HuH-7 (cell line): ENCODE measurements around the gene AGBL3.
"Not testable (repeated sequence)": the region's sequence is repeated elsewhere in the genome, so short reads cannot be mapped to it uniquely, and the experiment has no call there.

ENCODE experiments used
- DNase-seq: peaks from one replicate; pipeline ENCODE4 v3.0.0; 2011; ENCODE audit warnings: low spot score

The AGBL3 gene

GRCh38 chr7:134963036-134963435 lies 23.3 kb upstream of the AGBL3 start:
- no peak for DNase-seq

- no peak for DNase-seq
Measured at GRCh38 chr7:134966691-134967090, 19.6 kb upstream of the AGBL3 start.

GRCh38 chr7:134968110-134968509 lies 18.2 kb upstream of the AGBL3 start:
- no peak for DNase-seq

- not testable (repeated sequence) for DNase-seq
Measured at GRCh38 chr7:134981645-134982044, 4.7 kb upstream of the AGBL3 start.

GRCh38 chr7:134985894-134986362 lies 380 bp upstream of the AGBL3 start:
- no peak for DNase-seq

GRCh38 chr7:134988161-134988560 lies 1.9 kb downstream of the AGBL3 start:
- no peak for DNase-seq

GRCh38 chr7:134991469-134992339 lies 5.4 kb downstream of the AGBL3 start:
- peak; percentile 28 for DNase-seq

- DNase-seq = no peak
Measured at GRCh38 chr7:134992626-134993179, 6.4 kb downstream of the AGBL3 start.

GRCh38 chr7:134993877-134994456 lies 7.7 kb downstream of the AGBL3 start:
- DNase-seq = no peak

- no peak for DNase-seq
Measured at GRCh38 chr7:134995239-134996096, 9.2 kb downstream of the AGBL3 start.

- DNase-seq = no peak
Measured at GRCh38 chr7:134996097-134996550, 9.8 kb downstream of the AGBL3 start.

- DNase-seq = peak; percentile 39
Measured at GRCh38 chr7:134997214-134997885, 11.0 kb downstream of the AGBL3 start.

- no peak for DNase-seq
Measured at GRCh38 chr7:134999136-134999535, 12.8 kb downstream of the AGBL3 start.

- DNase-seq = no peak
Measured at GRCh38 chr7:135001390-135002165, 15.3 kb downstream of the AGBL3 start.

GRCh38 chr7:135012229-135012628 lies 25.9 kb downstream of the AGBL3 start:
- DNase-seq = no peak

- no peak for DNase-seq
Measured at GRCh38 chr7:135023622-135024021, 37.3 kb downstream of the AGBL3 start.

GRCh38 chr7:135035252-135035651 lies 48.9 kb downstream of the AGBL3 start:
- no peak for DNase-seq

GRCh38 chr7:135067017-135067416 lies 80.7 kb downstream of the AGBL3 start:
- DNase-seq = not testable (repeated sequence)

GRCh38 chr7:135074096-135074495 lies 87.8 kb downstream of the AGBL3 start:
- no peak for DNase-seq

GRCh38 chr7:135074531-135074930 lies 88.2 kb downstream of the AGBL3 start:
- DNase-seq = no peak

GRCh38 chr7:135075716-135076115 lies 89.4 kb downstream of the AGBL3 start:
- no peak for DNase-seq
